Keratinocyte (primary cell): ENCODE data around the gene TANGO2. TPM values are rescaled to one million over a fixed set of nuclear protein-coding genes. Genes with fewer than 3 reads are reported as not detected.

Experiments
- DNase-seq: peaks from one replicate; pipeline ENCODE4 v3.0.0-alpha.2; 2011; ENCODE audit warnings: low read depth, missing footprints, low spot score
- FAIRE-seq: peaks from 2 replicates; lab custom pipeline; 2011; peaks lifted over from hg19 to GRCh38; lab: Jason Lieb, UNC
- H2AFZ ChIP-seq: 2 replicates; pipeline ENCODE4 v1.6.0; 2012; ENCODE audit warnings: low read length, control low read depth, inconsistent platforms; ENCODE audit not compliant: control insufficient read depth
- H3K27ac ChIP-seq: 2 replicates; pipeline ENCODE4 v1.5.1; 2011; ENCODE audit warnings: low read length; ENCODE audit not compliant: control insufficient read depth, insufficient read depth
- H3K27me3 ChIP-seq: 3 replicates; pipeline ENCODE4 v1.6.0; 2011; ENCODE audit warnings: low read length; ENCODE audit not compliant: control insufficient read depth, insufficient read depth; ENCODE audit errors: extremely low read depth
- H3K36me3 ChIP-seq, 2 experiments: 2 replicates in 1 of 2; 3 replicates in 1 of 2; pipeline ENCODE4 v1.5.1; 2011; ENCODE audit warnings: low read length in 2 of 2, mild to moderate bottlenecking in 1 of 2; ENCODE audit not compliant: control insufficient read depth in 2 of 2, insufficient read depth in 2 of 2; ENCODE audit errors: extremely low read depth in 1 of 2
- H3K4me1 ChIP-seq: 3 replicates; pipeline ENCODE4 v1.5.1; 2011; ENCODE audit warnings: low read length; ENCODE audit not compliant: control insufficient read depth, insufficient read depth; ENCODE audit errors: extremely low read depth
- H3K4me2 ChIP-seq: 3 replicates; pipeline ENCODE4 v1.6.0; 2011; ENCODE audit warnings: low read depth, low read length; ENCODE audit not compliant: control insufficient read depth, insufficient read depth; ENCODE audit errors: extremely low read depth
- H3K4me3 ChIP-seq, 3 experiments: fragments of 200-600 bp in 1 of 3; sonication (generic) in 1 of 3; 2 replicates in 2 of 3; 3 replicates in 1 of 3; pipeline ENCODE4 v1.5.1; 2011 to 2016; ENCODE audit warnings: low read length in 3 of 3, mild to moderate bottlenecking in 3 of 3, control low read depth in 2 of 3, inconsistent platforms in 1 of 3, low read depth in 1 of 3, mixed read lengths in 1 of 3, mixed run types in 1 of 3, moderate library complexity in 1 of 3; ENCODE audit not compliant: control insufficient read depth in 2 of 3, insufficient read depth in 2 of 3; ENCODE audit errors: extremely low read depth in 1 of 3
- H3K79me2 ChIP-seq: 2 replicates; pipeline ENCODE4 v1.6.0; 2012; ENCODE audit warnings: low read length; ENCODE audit not compliant: control insufficient read depth, insufficient read depth
- H3K9ac ChIP-seq: 3 replicates; pipeline ENCODE4 v1.6.0; 2011; ENCODE audit warnings: low read length; ENCODE audit not compliant: control insufficient read depth, insufficient read depth; ENCODE audit errors: extremely low read depth
- H3K9me1 ChIP-seq: 3 replicates; pipeline ENCODE4 v1.6.0; 2011; ENCODE audit warnings: low read length; ENCODE audit not compliant: control insufficient read depth, insufficient read depth; ENCODE audit errors: extremely low read depth
- H3K9me3 ChIP-seq: 2 replicates; pipeline ENCODE4 v1.5.1; 2012; ENCODE audit warnings: low read depth, low read length; ENCODE audit not compliant: control insufficient read depth
- H4K20me1 ChIP-seq: 3 replicates; pipeline ENCODE4 v1.6.0; 2011; ENCODE audit warnings: low read length; ENCODE audit not compliant: control insufficient read depth, insufficient read depth; ENCODE audit errors: extremely low read depth
- EZH2 ChIP-seq: IDR thresholded peaks from one replicate; pipeline ENCODE4 v1.6.1; 2012; ENCODE audit warnings: inconsistent platforms, mild to moderate bottlenecking, low read length, moderate library complexity
- dilution Hi-C: fragments of 300-500 bp; cut with MboI; formaldehyde crosslinking; loops from one replicate; pipeline ENCODE4 v1.7.0; 2020; ENCODE audit warnings: low sequenced_read_pairs; ENCODE audit not compliant: extremely low pct_ligation_motif_present
- polyA plus RNA-seq, 5 experiments: library from polyadenylated mRNA; depleted of rRNA in 3 of 5; stranded (reverse) in 3 of 5; stranded (forward) in 1 of 5; unstranded in 1 of 5; fragments of >200 nt; gene quantifications; 1 replicate in 1 of 5; 2 replicates in 3 of 5; 3 replicates in 1 of 5; pipeline versions ENCODE4 v1.2.1 to v1.2.3, GENCODE V29; 2011 to 2012; ENCODE audit warnings: missing spikeins in 2 of 5, low read depth in 1 of 5, low replicate concordance in 1 of 5
- TF ChIP-seq, protein P1 (sequence below), 3 experiments: IDR thresholded peaks in 1 of 3; conservative IDR thresholded peaks in 1 of 3; optimal IDR thresholded peaks in 1 of 3; 2 replicates in 2 of 3; 3 replicates in 1 of 3; pipeline versions ENCODE3 to v1.5.1; 2011; ENCODE audit warnings: low read length in 3 of 3, mild to moderate bottlenecking in 3 of 3, moderate library complexity in 2 of 3, control low read depth in 1 of 3, inconsistent platforms in 1 of 3; ENCODE audit not compliant: insufficient read depth in 2 of 3; ENCODE audit errors: extremely low read depth in 1 of 3

The TANGO2 gene
- polyA plus RNA-seq, 1 donor (not counting 4 experiments of a cell fraction or from before 2014, with no cell fraction given): 20.1 TPM

DNA sequence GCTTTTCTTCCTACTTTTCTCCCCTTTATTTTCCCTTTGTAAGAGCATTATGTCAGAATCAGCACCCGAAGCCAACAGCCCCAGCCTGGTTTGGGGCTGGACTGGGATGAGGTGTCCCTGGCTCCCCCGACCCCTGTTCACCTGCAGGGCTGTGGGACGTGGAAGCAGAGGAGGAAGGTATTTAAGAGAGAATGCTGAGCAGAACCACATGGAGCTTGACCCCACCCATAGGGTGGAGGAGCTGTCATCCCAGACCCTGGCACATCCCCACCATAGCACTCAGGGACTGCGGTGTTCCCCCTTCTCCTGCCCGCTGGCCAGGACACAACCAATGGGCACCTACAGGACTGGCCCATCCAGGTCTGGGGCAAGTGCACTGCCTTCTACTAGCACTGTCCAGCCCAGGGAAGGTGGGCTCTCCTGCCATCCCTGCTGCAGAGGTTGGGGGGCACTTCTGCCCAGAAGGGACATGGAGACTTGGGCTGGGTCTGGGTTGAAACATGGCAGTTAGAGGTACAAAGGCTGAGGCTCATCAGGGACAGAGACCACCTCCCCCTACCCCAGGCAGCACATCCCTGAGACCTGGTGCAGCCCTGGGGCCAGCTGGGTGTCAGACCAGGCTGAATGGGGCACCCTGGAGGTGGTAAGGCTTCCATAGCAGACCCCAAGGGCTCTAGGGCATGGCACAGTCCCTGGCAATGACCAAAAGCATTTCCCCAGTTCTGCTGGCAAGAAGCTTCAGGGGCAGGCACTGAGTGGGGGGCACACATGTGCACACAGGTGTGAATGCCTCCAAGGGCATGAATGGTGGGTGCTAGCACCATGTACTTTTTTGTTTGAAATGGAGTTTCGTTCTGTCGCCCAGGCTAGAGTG lies 19.7 kb downstream of the TANGO2 start:
- no peak overlapping the region for H2AFZ ChIP-seq
- no peak overlapping the region for H3K4me2 ChIP-seq
- no peaks in the 10 kb centered on the region for H3K4me1 ChIP-seq
- no peaks in the 10 kb centered on the region for H3K27me3 ChIP-seq
- TF ChIP-seq, protein P1, sequence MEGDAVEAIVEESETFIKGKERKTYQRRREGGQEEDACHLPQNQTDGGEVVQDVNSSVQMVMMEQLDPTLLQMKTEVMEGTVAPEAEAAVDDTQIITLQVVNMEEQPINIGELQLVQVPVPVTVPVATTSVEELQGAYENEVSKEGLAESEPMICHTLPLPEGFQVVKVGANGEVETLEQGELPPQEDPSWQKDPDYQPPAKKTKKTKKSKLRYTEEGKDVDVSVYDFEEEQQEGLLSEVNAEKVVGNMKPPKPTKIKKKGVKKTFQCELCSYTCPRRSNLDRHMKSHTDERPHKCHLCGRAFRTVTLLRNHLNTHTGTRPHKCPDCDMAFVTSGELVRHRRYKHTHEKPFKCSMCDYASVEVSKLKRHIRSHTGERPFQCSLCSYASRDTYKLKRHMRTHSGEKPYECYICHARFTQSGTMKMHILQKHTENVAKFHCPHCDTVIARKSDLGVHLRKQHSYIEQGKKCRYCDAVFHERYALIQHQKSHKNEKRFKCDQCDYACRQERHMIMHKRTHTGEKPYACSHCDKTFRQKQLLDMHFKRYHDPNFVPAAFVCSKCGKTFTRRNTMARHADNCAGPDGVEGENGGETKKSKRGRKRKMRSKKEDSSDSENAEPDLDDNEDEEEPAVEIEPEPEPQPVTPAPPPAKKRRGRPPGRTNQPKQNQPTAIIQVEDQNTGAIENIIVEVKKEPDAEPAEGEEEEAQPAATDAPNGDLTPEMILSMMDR (optimal IDR thresholded peaks at IDR 0.05 in 1 of 3, IDR thresholded peaks at IDR 0.05 in 1 of 3, conservative IDR thresholded peaks at IDR 0.05 in 1 of 3; ENCODE audit: extremely low read depth in 1 of 3, insufficient read depth in 2 of 3, low read length in 3 of 3): no peak
- no peak for TF ChIP-seq EZH2
- peaks cover 7 to 30% of the 10 kb centered on the region in 2 experiments for H3K36me3 ChIP-seq
- H3K9me3 ChIP-seq: no peaks in the 10 kb centered on the region
- FAIRE-seq (no peak), DNase-seq (no peak)
- dilution Hi-C loops: no loop called here
- no peak overlapping the region for H3K27ac ChIP-seq
- no peak overlapping the region for H3K4me3 ChIP-seq
- peaks cover 3% of the 10 kb centered on the region for H4K20me1 ChIP-seq
- no peaks in the 10 kb centered on the region for H3K79me2 ChIP-seq
- H3K9ac ChIP-seq: no peak overlapping the region
- H3K9me1 ChIP-seq: no peaks in the 10 kb centered on the region

GRCh38 chr22:20043057-20043996 lies 22.4 kb downstream of the TANGO2 start:
- Histone ChIP-seq H3K4me1 (no peaks in the 10 kb centered on the region), H3K27ac (no peak overlapping the region), H3K4me3 (no peak overlapping the region), H3K79me2 (no peaks in the 10 kb centered on the region), H3K9me1 (no peaks in the 10 kb centered on the region), H3K9ac (no peak overlapping the region), H3K36me3 (peaks cover 0 to 19% of the 10 kb centered on the region in 2 experiments), H3K9me3 (no peaks in the 10 kb centered on the region), H2AFZ (no peak overlapping the region), H3K4me2 (no peak overlapping the region), H3K27me3 (no peaks in the 10 kb centered on the region), H4K20me1 (no peaks in the 10 kb centered on the region)
- DNase-seq: no peak
- TF ChIP-seq, protein P1 (optimal IDR thresholded peaks at IDR 0.05 in 1 of 3, IDR thresholded peaks at IDR 0.05 in 1 of 3, conservative IDR thresholded peaks at IDR 0.05 in 1 of 3; ENCODE audit: extremely low read depth in 1 of 3, insufficient read depth in 2 of 3, low read length in 3 of 3): no peak
- no peak for TF ChIP-seq EZH2
- no peak for FAIRE-seq
- dilution Hi-C loops: no loop called here
